Measurements from ENCODE around the gene BORCS5. TPM values are rescaled to one million over a fixed set of nuclear protein-coding genes. Genes with fewer than 3 reads are reported as not detected.
A peak's percentile ranks its signal among the peaks of the same experiment; 100 is the strongest.

Gene BORCS5
- total RNA-seq, 1 donor: 18.3 TPM

DNA sequence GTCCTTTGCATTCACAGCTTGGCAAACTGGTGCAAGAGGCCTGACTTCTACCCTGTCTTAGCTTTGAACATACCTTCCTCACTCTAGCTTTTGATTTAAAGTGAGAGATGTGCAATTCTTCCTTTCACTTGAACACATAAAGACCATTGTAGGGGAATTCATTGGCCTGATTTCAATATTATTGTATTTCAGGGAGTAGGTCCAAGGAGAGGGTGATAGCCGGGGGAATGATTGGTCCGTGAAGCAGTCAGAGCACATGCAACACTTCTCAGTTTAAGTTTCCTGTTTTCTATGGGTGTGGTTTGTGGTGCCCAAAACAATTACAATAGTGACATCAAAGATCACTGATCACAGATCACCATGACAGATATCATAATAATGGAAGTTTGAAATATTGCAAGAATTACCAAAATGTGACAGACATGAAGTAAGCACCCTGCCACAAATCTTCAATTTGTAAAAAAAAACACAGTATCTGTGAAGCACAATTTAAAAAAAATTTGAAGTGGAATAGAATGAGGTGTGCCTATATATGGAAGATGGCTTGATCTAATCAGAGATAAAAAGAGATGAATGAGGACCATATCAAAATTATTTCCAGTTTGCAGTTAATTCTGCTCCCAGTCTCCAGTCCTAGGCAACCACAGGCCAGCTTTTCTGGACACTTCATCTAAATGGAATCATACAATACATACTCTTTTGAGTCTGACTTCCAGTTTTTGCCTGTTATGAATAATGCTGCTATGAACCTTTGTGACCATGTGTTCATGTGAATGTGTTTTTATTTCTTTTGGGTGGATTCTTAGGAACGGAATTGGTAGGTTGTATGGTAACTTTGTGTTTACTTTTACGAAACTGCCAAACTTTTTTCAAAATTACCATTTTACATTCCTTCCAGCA lies 23.2 kb downstream of the BORCS5 start:
- DNase-seq (ENCODE audit: low read depth): peak; percentile 44
- no peak overlapping the region for H3K4me3 ChIP-seq (ENCODE audit: low read depth, low read length)
- TF ChIP-seq CTCF (IDR thresholded peaks at IDR 0.05; ENCODE audit: insufficient read depth, low read length): no peak

DNA sequence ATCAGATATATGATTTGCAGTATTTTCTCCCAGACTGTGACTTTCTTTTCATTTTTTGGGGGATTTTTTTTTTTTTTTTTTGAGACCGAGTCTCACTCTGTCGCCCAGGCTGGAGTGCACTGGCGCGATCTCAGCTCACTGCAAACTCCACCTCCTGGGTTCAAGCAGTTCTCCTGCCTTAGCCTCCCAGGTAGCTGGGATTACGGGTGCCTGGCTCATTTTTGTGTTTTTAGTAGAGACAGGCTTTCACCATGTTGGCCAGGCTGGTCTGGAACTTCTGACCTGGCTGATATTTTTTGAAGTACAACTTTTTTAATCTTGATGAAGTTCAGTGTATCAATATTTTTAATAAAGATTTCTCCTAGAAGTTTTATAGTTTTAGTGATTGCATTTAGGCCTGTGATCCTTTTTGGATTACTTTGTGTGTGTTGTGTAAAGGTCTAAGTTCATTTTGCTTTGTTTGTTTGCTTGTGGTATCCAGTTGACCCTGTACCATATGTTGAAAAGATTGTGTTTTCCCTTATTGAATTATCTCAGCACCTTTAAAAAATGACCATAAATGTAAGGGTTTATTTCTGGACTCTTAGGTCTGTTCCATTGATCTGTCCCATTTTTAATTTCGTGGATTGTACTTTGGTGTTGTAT lies 24.2 kb downstream of the BORCS5 start:
- DNase-seq (ENCODE audit: low read depth): no peak
- H3K4me3 ChIP-seq (ENCODE audit: low read depth, low read length): no peak overlapping the region
- TF ChIP-seq CTCF (IDR thresholded peaks at IDR 0.05; ENCODE audit: insufficient read depth, low read length): no peak

DNA sequence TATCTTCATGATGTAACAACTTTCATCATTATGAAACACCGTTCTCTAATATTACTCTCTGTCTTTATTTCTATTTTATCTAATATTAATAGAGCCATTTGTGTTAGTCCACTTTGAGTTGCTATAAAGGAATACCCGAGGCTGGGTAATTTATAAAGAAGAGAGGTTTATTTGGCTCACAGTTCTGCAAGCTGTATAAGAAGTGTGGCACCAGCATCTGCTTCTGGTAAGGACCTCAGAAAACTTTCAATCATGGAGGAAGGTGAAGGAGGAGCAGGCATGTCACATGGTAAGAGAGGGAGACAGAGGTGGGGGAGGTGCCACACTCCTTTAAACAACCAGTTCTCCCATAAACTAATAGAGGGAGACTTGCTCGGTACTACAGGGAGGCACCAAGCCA lies 25.1 kb downstream of the BORCS5 start:
- no peak for DNase-seq (ENCODE audit: low read depth)
- no peak overlapping the region for H3K4me3 ChIP-seq (ENCODE audit: low read depth, low read length)
- TF ChIP-seq CTCF (IDR thresholded peaks at IDR 0.05; ENCODE audit: insufficient read depth, low read length): no peak

- H3K4me3 ChIP-seq (ENCODE audit: low read depth, low read length): no peak overlapping the region
- no peak for TF ChIP-seq CTCF (IDR thresholded peaks at IDR 0.05; ENCODE audit: insufficient read depth, low read length)
- no peak for DNase-seq (ENCODE audit: low read depth)
These were observed 27.9 kb downstream of the BORCS5 start for GRCh38 chr12:12384571-12385340.

DNA sequence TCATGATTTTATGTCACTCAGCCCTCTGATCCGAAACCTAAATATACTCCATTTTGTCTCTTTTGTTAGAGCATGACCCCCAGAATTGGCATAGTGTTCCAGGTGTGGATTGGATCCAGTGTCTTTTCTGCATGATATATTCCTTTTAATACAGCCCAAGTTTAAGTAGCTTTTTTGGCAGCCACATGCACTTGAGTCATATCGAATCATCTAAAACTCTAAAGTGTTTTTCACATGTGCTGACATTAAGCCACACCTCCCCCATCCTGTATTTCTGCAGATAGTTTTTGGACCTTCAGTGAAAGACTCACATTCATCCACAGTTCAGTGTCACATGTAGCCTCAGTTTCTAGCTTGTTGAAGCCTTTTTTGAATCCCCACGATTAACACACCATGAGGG lies 30.6 kb downstream of the BORCS5 start:
- DNase-seq (ENCODE audit: low read depth): peak; percentile 73
- H3K4me3 ChIP-seq (ENCODE audit: low read depth, low read length): no peak overlapping the region
- no peak for TF ChIP-seq CTCF (IDR thresholded peaks at IDR 0.05; ENCODE audit: insufficient read depth, low read length)

DNA sequence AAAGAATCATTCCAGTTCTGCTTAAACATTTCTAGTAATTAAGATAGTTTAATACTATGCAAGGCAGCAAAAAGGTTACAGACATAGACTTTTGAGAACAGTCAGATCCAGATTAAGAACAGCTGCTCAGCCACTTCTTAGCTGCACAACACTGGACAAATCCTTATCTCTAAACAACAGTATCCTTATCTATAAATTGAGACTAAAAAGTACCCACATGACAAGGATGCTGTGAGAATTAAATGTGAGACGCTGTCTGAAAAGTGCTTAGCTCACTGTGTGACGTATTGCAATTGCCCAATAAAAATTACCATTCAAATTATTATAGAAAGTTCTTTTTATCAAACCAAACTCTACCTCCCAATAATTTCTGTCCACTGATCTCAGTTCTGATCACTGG lies 35.5 kb downstream of the BORCS5 start:
- no peak overlapping the region for H3K4me3 ChIP-seq (ENCODE audit: low read depth, low read length)
- TF ChIP-seq CTCF (IDR thresholded peaks at IDR 0.05; ENCODE audit: insufficient read depth, low read length): no peak
- peak; percentile 77 for DNase-seq (ENCODE audit: low read depth)

Measured in fibroblast of the aortic adventitia (primary cell).